Ovary (tissue), 9 donors: ENCODE measurements around the gene MED8. TPM values are rescaled to one million over a fixed set of nuclear protein-coding genes. Genes with fewer than 3 reads are reported as not detected.
"Not testable (repeated sequence)": the region's sequence is repeated elsewhere in the genome, so short reads cannot be mapped to it uniquely, and the experiment has no call there.

Experiments used
- DNase-seq, 5 donors: peaks; one replicate each; pipeline ENCODE4 v3.0.0-alpha.2; 2019 to 2020
- H3K27ac ChIP-seq, 2 donors: fragments of 200-600 bp; one replicate each; pipeline versions ENCODE4 v1.5.1 to v1.8.0; 2019 to 2022
- H3K27me3 ChIP-seq: fragments of 200-600 bp; one replicate; pipeline ENCODE4 v1.8.0; 2022
- H3K36me3 ChIP-seq: fragments of 200-600 bp; sonication (generic); one replicate; pipeline ENCODE4 v1.5.1; 2019
- H3K4me1 ChIP-seq: one replicate; pipeline ENCODE4 v1.8.1; 2013; ENCODE audit warnings: mild to moderate bottlenecking, moderate library complexity; ENCODE audit not compliant: insufficient read depth
- H3K4me3 ChIP-seq: fragments of 200-600 bp; sonication (generic); one replicate; pipeline ENCODE4 v1.5.1; 2017
- H3K9me3 ChIP-seq, 2 donors: fragments of 200-600 bp in 1 of 2; sonication (generic) in 1 of 2; one replicate each; pipeline versions ENCODE4 v1.5.1 to v1.8.1; 2013 to 2019; ENCODE audit warnings: mild to moderate bottlenecking in 1 of 2, moderate library complexity in 1 of 2
- EP300 ChIP-seq: sonication (generic); formaldehyde crosslinking; IDR thresholded peaks from one replicate; pipeline ENCODE4 v1.6.1; 2017; ENCODE audit warnings: antibody characterized with exemption
- POLR2A ChIP-seq: fragments of 450-650 bp; IDR thresholded peaks from one replicate; pipeline ENCODE4 v1.6.1; 2017; ENCODE audit warnings: antibody characterized with exemption, mild to moderate bottlenecking, moderate library complexity
- WGBS, 3 donors: extraction: QIAGEN DNeasy Blood & Tissue Kit in 1 of 3; methylation state at CpG; one replicate each; pipeline versions ENCODE4 v1.1.5 to v1.1.7; 2013 to 2017; 5-methylcytosine and 5-hydroxymethylcytosine counted together
- intact Hi-C, 4 donors: fragments of 100-400 bp; cut with DNase I; formaldehyde crosslinking; loops; one replicate each; pipeline versions ENCODE4 v1.11.0 to v1.15.1; 2022 to 2023
- polyA plus RNA-seq, 2 donors: library from polyadenylated mRNA; stranded (reverse); fragments of 200-250 nt in 1 of 2; fragments of 350-450 nt in 1 of 2; fragmentation: Illumina TruSeq in 1 of 2; extraction: RNeasy Lipid Tissue Mini Kit (QIAGEN cat#74804) in 1 of 2; gene quantifications; one replicate each; pipeline ENCODE4 v1.2.3, GENCODE V29; 2013 to 2014
- total RNA-seq, 7 donors: library from RNA; depleted of rRNA in 2 of 7; stranded (reverse); fragments of >200 nt in 2 of 7; fragmentation: NEBNext Ultra II Directional in 3 of 7; extraction: Animal tissue kit (Norgen Biotek cat#: 25700) in 3 of 7; gene quantifications; one replicate each; pipeline versions ENCODE4 v1.1.0 to v1.2.4, GENCODE V29; 2016 to 2023
- TF ChIP-seq, protein P1 (sequence below), 3 donors: fragments of 450-650 bp in 2 of 3; fragments of 200-600 bp in 1 of 3; IDR thresholded peaks; one replicate each; pipeline versions ENCODE4 v1.5.1 to v1.8.0; 2016 to 2022; ENCODE audit warnings: antibody characterized with exemption in 3 of 3, mild to moderate bottlenecking in 1 of 3
- donor health status: DM: no; HTN: no; CAD: no; lungs with moderate emphysema.
- donor health status: DM: no; HTN: no; CAD: no.
- donor health status: Bipolar disorder and iron deficiency.
- donor health status: DM: yes; HTN: yes; CAD: no.
- donor health status: DM: no; HTN: no; CAD: no.
- donor health status: DM: yes; HTN: yes; CAD: no.

The MED8 gene
- total and polyA plus RNA-seq, 9 donors: 13.7 to 40.0 (median 26.0) TPM

- WGBS, 3 donors: 71 to 79% (median 76%) methylated on average over 4 of the region's 4 CpGs
- H3K27me3 ChIP-seq: no peaks in the 10 kb centered on the region
- DNase-seq: no peak
- H3K27ac ChIP-seq: no peak overlapping the region
- intact Hi-C loops: no loop called here
- H3K9me3 ChIP-seq: no peaks in the 10 kb centered on the region
- H3K4me1 ChIP-seq: peaks cover 11% of the 10 kb centered on the region
- no peak overlapping the region for H3K4me3 ChIP-seq
- no peaks in the 10 kb centered on the region for H3K36me3 ChIP-seq
- TF ChIP-seq, protein P1, sequence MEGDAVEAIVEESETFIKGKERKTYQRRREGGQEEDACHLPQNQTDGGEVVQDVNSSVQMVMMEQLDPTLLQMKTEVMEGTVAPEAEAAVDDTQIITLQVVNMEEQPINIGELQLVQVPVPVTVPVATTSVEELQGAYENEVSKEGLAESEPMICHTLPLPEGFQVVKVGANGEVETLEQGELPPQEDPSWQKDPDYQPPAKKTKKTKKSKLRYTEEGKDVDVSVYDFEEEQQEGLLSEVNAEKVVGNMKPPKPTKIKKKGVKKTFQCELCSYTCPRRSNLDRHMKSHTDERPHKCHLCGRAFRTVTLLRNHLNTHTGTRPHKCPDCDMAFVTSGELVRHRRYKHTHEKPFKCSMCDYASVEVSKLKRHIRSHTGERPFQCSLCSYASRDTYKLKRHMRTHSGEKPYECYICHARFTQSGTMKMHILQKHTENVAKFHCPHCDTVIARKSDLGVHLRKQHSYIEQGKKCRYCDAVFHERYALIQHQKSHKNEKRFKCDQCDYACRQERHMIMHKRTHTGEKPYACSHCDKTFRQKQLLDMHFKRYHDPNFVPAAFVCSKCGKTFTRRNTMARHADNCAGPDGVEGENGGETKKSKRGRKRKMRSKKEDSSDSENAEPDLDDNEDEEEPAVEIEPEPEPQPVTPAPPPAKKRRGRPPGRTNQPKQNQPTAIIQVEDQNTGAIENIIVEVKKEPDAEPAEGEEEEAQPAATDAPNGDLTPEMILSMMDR (IDR thresholded peaks at IDR 0.05): no peak
- TF ChIP-seq EP300 (no peak), POLR2A (no peak)
Measured at GRCh38 chr1:43370564-43370963, 19.0 kb downstream of the MED8 start.

- H3K27ac ChIP-seq, H3K27me3 ChIP-seq, DNase-seq, H3K36me3 ChIP-seq, H3K4me3 ChIP-seq, H3K9me3 ChIP-seq: not testable (repeated sequence)
- peaks cover 11% of the 10 kb centered on the region for H3K4me1 ChIP-seq
- intact Hi-C loops: loop anchor here in 1 of 4 donors (10.0 kb wide), 1 partner anchor 135 kb away; no protein-coding TSS in a partner anchor
- WGBS, 3 donors: 94 to 98% (median 94%) methylated on average over 6 of the region's 6 CpGs
Measured at GRCh38 chr1:43369779-43370178, 19.8 kb downstream of the MED8 start.

DNA sequence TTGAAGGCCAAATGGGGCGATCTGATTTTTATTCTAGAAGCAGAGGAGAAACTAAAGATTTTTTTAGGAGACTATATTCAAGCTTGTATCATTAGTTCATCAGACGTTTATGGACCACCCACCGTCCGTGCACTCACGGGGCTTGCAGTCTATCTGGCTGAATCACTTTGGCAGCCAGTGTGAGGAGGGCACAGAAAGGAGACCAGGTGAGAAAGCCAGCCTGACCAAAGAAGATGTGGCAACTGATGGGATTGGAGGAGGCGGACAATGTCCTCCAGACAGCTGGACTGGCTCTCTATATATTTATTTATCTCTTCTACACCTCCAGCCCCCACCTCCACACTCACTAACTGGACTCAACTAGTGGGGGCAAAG is 21.0 kb downstream of the MED8 start:
- Histone ChIP-seq H3K9me3 (no peaks in the 10 kb centered on the region), H3K27me3 (no peaks in the 10 kb centered on the region), H3K27ac (peak overlapping the region; percentile 17 to 83), H3K36me3 (no peaks in the 10 kb centered on the region), H3K4me1 (peaks cover 11% of the 10 kb centered on the region), H3K4me3 (peak overlapping the region; percentile 53)
- intact Hi-C loops: loop anchor here in 1 of 4 donors (10.0 kb wide), 1 partner anchor 134 kb away; no protein-coding TSS in a partner anchor
- DNase-seq: no peak
- WGBS, 3 donors: 17 to 21% (median 18%) methylated on average over 6 of the region's 6 CpGs
- TF ChIP-seq EP300: no peak
- TF ChIP-seq POLR2A: no peak
- TF ChIP-seq, protein P1 (IDR thresholded peaks at IDR 0.05): no peak

GRCh38 chr1:43367904-43368645 is 21.5 kb downstream of the MED8 start, which contains the start of gene ELOVL1:
Gene ELOVL1, minus strand, starts transcription at chr1:43368011. Its CDS starts 2,402 bp downstream, at chr1:43365609.
- Histone ChIP-seq H3K4me3 (peak within 1 kb of the TSS; percentile 53), H3K27ac (peak within 1 kb of the TSS; percentile 83), H3K27me3 (no peaks in the 10 kb centered on the region), H3K36me3 (no peaks in the 10 kb centered on the region), H3K9me3 (no peaks in the 10 kb centered on the region), H3K4me1 (peaks cover 11% of the 10 kb centered on the region)
- 0% methylated on average over 49 to 58 of the region's 58 CpGs for whole genome bisulfite sequencing, 3 donors
- DNase-seq: peak; percentile 86 to 91 (median 90)
- TF ChIP-seq, protein P1 (IDR thresholded peaks at IDR 0.05): peak in 1 of 3 donors; percentile 13
- TF ChIP-seq POLR2A (peak; percentile 39), EP300 (no peak)
- intact Hi-C loops: loop anchor here in 1 of 4 donors (10.0 kb wide), 1 partner anchor 133 kb away; no protein-coding TSS in a partner anchor
